GM19025 (cell line): ENCODE measurements around the gene MICAL2.

Experiments
- ATAC-seq: cut with Tn5 transposase; IDR thresholded peaks from one replicate; pipeline ENCODE4 v1.9.1; 2021; ENCODE audit warnings: mild to moderate bottlenecking, low read depth, moderate library complexity; ENCODE audit not compliant: unreplicated experiment

The MICAL2 gene

GRCh38 chr11:12200279-12200990, 90.0 kb downstream of the MICAL2 start:
- ATAC-seq, result no peak

- no peak for ATAC-seq
Observed at GRCh38 chr11:12200991-12201985, 90.9 kb downstream of the MICAL2 start.

GRCh38 chr11:12202661-12203310, 92.4 kb downstream of the MICAL2 start:
- ATAC-seq, result no peak

- no peak for ATAC-seq
Observed at GRCh38 chr11:12204506-12204905, 94.1 kb downstream of the MICAL2 start.

GRCh38 chr11:12205330-12205729, 94.9 kb downstream of the MICAL2 start:
- ATAC-seq, result no peak

GRCh38 chr11:12206529-12206928, 96.1 kb downstream of the MICAL2 start:
- no peak for ATAC-seq

- ATAC-seq, result no peak
Observed at GRCh38 chr11:12207384-12208150, 97.2 kb downstream of the MICAL2 start.

- ATAC-seq, result no peak
Observed at GRCh38 chr11:12209096-12209495, 98.7 kb downstream of the MICAL2 start.

- ATAC-seq, result no peak
Observed at GRCh38 chr11:12210200-12210599, 99.8 kb downstream of the MICAL2 start.

GRCh38 chr11:12211331-12212065, 101.1 kb downstream of the MICAL2 start:
- ATAC-seq, result no peak

GRCh38 chr11:12212174-12212820, 101.9 kb downstream of the MICAL2 start:
- ATAC-seq, result no peak

- ATAC-seq, result no peak
Observed at GRCh38 chr11:12212821-12213185, 102.4 kb downstream of the MICAL2 start.

GRCh38 chr11:12213883-12214282, 103.5 kb downstream of the MICAL2 start:
- ATAC-seq, result no peak

GRCh38 chr11:12214751-12215150, 104.4 kb downstream of the MICAL2 start:
- ATAC-seq, result no peak

GRCh38 chr11:12215181-12215593, 104.8 kb downstream of the MICAL2 start:
- ATAC-seq, result no peak

- no peak for ATAC-seq
Observed at GRCh38 chr11:12216041-12216451, 105.7 kb downstream of the MICAL2 start.

- no peak for ATAC-seq
Observed at GRCh38 chr11:12216671-12217374, 106.4 kb downstream of the MICAL2 start.

GRCh38 chr11:12217879-12218278, 107.5 kb downstream of the MICAL2 start:
- no peak for ATAC-seq

GRCh38 chr11:12218909-12219308, 108.5 kb downstream of the MICAL2 start:
- no peak for ATAC-seq
